Measurements from ENCODE around the gene TPRG1. TPM values are rescaled to one million over a fixed set of nuclear protein-coding genes. Genes with fewer than 3 reads are reported as not detected.

Gene TPRG1
- total and polyA plus RNA-seq, 2 of the 8 experiments (the other 6 are each of a cell fraction or from before 2014, with no cell fraction given) = 0.37 to 0.47 TPM

DNA sequence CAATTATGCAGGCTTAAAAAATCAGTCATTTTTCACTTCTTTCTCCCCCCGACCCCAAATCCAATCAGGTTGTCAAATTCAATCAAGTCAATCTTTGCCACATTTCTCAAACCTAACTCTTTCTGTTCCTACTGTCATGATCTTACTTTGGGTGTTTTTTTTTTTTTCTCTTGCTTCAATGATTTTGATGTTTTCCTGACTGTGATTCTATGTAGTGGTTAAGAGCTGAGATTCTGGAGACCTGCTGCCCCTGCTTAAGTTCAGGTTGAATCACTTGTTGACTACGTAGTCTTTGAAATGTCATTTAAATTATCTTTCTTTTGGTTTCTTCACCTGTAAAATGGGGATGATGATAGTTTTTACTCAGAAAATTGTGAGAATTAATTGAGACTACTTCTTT is 117.5 kb downstream of the TPRG1 start:
- peaks cover 0 to 2% (median 0%) of the 10 kb centered on the region in 4 experiments; a peak in 1 of 7 replicates for H3K4me1 ChIP-seq (replicated peaks in 1 of 4; ENCODE audit: control insufficient read depth in 3 of 4, insufficient read depth in 4 of 4, low read length in 3 of 4)
- CTCF ChIA-PET (ENCODE audit: partially characterized antibody) = interaction anchor here (2.2 kb wide), 1 partner anchor 16 kb away, joined by 11 read pairs; no protein-coding TSS in a partner anchor
- no peak for TF ChIP-seq SIN3A (conservative IDR thresholded peaks at IDR 0.05 in 1 of 2, IDR thresholded peaks at IDR 0.05 in 1 of 2; ENCODE audit: low read depth in 1 of 2, low read length in 2 of 2)
- TF ChIP-seq, protein P1, sequence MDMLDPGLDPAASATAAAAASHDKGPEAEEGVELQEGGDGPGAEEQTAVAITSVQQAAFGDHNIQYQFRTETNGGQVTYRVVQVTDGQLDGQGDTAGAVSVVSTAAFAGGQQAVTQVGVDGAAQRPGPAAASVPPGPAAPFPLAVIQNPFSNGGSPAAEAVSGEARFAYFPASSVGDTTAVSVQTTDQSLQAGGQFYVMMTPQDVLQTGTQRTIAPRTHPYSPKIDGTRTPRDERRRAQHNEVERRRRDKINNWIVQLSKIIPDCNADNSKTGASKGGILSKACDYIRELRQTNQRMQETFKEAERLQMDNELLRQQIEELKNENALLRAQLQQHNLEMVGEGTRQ (IDR thresholded peaks at IDR 0.05; ENCODE audit: low read length) = no peak

More for the DNA sequence above, 117.5 kb downstream of the TPRG1 start:
- H2BK15ac ChIP-seq (ENCODE audit: low read length) = no peak overlapping the region
- 91% methylated on average over 2 of the region's 2 CpGs; no CpG with 5 or more reads in 1 of the 2 experiments for WGBS, 2 experiments (ENCODE audit: extremely low coverage in 1 of 2, insufficient coverage in 1 of 2, insufficient read length in 1 of 2, insufficient replicate concordance in 2 of 2, low coverage in 1 of 2, low lambda C conversion rate in 2 of 2, missing lambda C conversion rate in 1 of 2)
- H3K27ac ChIP-seq (ENCODE audit: low read depth, low read length) = no peak overlapping the region
- H2BK20ac ChIP-seq (ENCODE audit: low read length) = no peak overlapping the region
- H2BK5ac ChIP-seq (ENCODE audit: low read depth, low read length) = no peak overlapping the region
- no peak overlapping the region for H2AFZ ChIP-seq (ENCODE audit: low read length)
- no peak overlapping the region for H2AK5ac ChIP-seq (ENCODE audit: low read depth, low read length)
- no peaks in the 10 kb centered on the region for H3K79me2 ChIP-seq (ENCODE audit: control insufficient read depth in 1 of 2, insufficient read depth in 2 of 2, low read length in 2 of 2)
- H3K9me3 ChIP-seq (ENCODE audit: insufficient read depth in 2 of 2, low read depth in 1 of 2, low read length in 1 of 2) = no peaks in the 10 kb centered on the region
- H4K5ac ChIP-seq (ENCODE audit: insufficient read length, low read depth, low read length) = no peak overlapping the region
- DNase-seq (ENCODE audit: low read depth in 1 of 2, low spot score in 2 of 2) (no peak), FAIRE-seq (no peak)
- H2BK120ac ChIP-seq (replicated peaks; ENCODE audit: low read depth, low read length) = no peak overlapping the region
- H3K36me3 ChIP-seq (ENCODE audit: control insufficient read depth in 2 of 4, insufficient read depth in 4 of 4, low read length in 3 of 4) = no peaks in the 10 kb centered on the region
- no peaks in the 10 kb centered on the region; the same call in 1 of the 2 replicates for H3K23me2 ChIP-seq (ENCODE audit: low read depth, low read length)
- POLR2A ChIA-PET (ENCODE audit: partially characterized antibody) = no interaction called here
- no peak overlapping the region for H3K4me2 ChIP-seq (ENCODE audit: insufficient read depth in 1 of 2, low read depth in 2 of 2, low read length in 2 of 2)
- no peak overlapping the region for H4K91ac ChIP-seq (replicated peaks; ENCODE audit: insufficient read length, low read length)
- H3K18ac ChIP-seq (ENCODE audit: extremely low read depth, low read length) = no peak overlapping the region
- no peak overlapping the region for H3K4ac ChIP-seq (replicated peaks; ENCODE audit: insufficient read length, low read depth, low read length)
- no peak overlapping the region for H4K8ac ChIP-seq (ENCODE audit: extremely low read depth, insufficient read depth, low read length)
- H3K14ac ChIP-seq (ENCODE audit: insufficient read length) = no peak overlapping the region
- H3K23ac ChIP-seq (ENCODE audit: insufficient read length) = no peak overlapping the region
- no peak overlapping the region for H2BK12ac ChIP-seq (ENCODE audit: low read depth, low read length)
- H4K20me1 ChIP-seq (replicated peaks in 1 of 2; ENCODE audit: control insufficient read depth in 1 of 2, insufficient read depth in 2 of 2, low read length in 2 of 2) = no peaks in the 10 kb centered on the region
- no peak overlapping the region for H3K9ac ChIP-seq (replicated peaks in 1 of 4; ENCODE audit: extremely low read depth in 1 of 4, low read depth in 3 of 4, low read length in 3 of 4)
- no peaks in the 10 kb centered on the region for H3K27me3 ChIP-seq (replicated peaks in 1 of 4; ENCODE audit: control insufficient read depth in 3 of 4, extremely low read depth in 1 of 4, insufficient read depth in 3 of 4, low read length in 3 of 4)
- no peaks in the 10 kb centered on the region for H3K79me1 ChIP-seq (ENCODE audit: low read depth, low read length)
- no peak overlapping the region for H3K4me3 ChIP-seq (ENCODE audit: extremely low read depth in 1 of 4, insufficient read depth in 2 of 4, low read depth in 3 of 4, low read length in 4 of 4)
- no peak overlapping the region for H3K56ac ChIP-seq (replicated peaks; ENCODE audit: insufficient read length, low read depth, low read length)

All from H1 (cell line).